GM12872 (cell line): ENCODE measurements around the gene FAM227B.

Experiments used
- CTCF ChIP-seq: IDR thresholded peaks from 3 replicates; pipeline ENCODE4 v1.5.1; 2011; ENCODE audit warnings: low read depth, mild to moderate bottlenecking, low read length, moderate library complexity; ENCODE audit not compliant: insufficient read depth

Gene FAM227B

DNA sequence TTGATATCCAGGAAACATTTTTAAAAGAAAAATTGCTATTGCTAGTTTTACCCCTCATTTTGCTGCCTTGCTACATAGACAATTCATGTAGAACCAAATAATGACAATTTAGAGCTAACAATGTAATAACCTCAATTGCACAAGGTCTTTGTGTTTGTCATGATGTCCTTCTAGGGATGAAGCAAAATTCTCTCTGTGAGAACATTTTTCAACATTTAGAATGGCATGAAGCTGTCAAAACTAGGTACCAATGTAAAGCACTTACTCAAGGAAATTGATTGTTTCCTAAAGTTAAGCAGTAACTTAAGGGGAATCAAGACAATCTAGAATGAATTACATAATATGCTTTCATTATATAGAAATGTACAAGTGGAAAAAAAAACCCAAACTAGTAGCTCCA lies 205.5 kb downstream of the FAM227B start:
- no peak for TF ChIP-seq CTCF

- no peak for TF ChIP-seq CTCF
Observed at GRCh38 chr15:49412797-49413196, 207.8 kb downstream of the FAM227B start.

DNA sequence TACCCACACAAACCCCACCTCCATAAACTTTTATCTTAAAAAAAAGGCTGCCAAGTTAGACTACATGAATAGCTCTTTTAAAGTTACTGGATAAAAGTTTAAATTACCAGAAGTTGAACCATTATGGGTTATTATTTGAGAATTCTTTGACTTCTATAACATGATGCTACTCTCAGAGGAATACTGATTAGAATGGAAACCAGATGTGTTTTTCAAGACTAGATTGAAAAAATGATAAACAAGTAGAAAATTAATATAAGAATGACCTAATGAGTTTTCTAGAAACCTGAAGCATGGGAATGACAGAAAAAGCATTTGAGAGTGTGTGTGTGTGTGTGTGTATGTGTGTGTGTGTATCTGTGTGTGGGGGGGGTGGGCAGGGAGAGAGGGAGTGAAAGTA lies 210.0 kb downstream of the FAM227B start:
- TF ChIP-seq CTCF = no peak

DNA sequence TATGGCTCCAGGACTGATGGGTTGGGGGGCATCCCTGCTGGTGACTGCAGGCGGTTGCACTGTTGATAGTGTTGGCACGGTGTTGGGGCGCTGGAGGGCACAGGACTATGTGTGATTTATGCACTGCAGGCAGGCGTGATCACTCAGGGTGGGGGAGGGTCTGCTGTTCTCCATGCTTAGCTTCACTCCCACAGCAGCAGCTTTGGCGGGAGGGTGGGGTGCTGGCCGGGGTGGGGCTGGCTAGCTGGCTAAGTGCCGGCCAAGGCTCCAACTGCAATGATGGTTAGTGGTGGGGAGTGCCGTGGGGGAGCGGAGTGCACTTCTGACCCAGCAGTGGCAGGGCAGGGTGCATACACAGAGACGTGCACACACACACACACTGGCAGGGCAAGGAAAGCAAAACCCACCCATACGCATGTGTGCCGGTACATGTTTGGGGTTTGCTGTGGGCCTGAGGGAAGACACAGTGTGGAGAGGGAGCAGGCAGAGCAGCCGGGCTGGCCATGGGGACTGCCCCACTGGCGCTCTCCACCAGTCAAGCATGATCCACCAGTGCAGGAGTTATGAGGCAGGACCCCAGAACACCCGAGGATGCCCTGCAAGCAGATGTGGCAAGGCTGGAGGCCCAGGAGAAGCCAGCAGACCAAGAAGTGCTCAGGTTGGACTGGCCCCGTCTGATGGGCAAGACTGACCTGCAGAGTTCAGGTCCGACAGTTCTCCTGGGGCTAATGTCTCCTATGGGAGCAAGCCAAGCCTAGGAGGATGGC lies 214.1 kb downstream of the FAM227B start:
- TF ChIP-seq CTCF = no peak

DNA sequence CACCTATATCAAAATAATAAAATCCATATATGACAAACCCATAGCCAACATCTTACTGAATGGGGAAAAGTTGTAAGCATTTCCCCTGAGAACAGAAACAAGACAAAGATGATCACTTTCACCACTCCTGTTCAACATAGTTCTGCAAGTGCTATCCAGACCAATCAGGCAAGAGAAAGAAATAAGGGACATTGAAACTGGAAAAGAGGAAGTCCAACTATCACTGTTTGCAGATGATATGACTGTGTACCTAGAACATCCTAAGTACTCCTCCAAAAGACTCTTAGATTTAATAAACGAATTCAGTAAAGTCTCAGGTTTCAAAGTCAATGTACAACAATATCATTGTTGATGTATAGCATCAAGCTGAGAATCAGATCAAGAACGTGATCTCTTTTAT lies 233.1 kb downstream of the FAM227B start:
- no peak for TF ChIP-seq CTCF

DNA sequence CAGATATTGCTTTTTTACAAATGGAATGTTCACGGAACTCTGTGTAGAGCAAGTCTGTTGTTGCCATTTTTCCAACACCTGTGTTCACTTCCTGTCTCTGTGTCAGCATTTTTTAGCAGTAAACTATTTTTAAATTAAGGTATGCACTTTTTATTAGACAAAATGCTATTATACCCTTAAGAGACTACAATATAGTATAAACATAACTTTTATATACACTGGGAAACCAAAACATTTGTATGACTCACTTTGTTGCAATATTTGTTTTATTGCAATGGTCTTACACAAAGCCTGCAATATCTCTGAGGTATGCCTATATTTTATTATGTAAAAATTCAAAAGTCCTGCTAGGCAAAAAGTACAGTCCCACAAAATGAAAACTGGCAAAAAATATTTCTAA lies 237.4 kb downstream of the FAM227B start:
- TF ChIP-seq CTCF = no peak

DNA sequence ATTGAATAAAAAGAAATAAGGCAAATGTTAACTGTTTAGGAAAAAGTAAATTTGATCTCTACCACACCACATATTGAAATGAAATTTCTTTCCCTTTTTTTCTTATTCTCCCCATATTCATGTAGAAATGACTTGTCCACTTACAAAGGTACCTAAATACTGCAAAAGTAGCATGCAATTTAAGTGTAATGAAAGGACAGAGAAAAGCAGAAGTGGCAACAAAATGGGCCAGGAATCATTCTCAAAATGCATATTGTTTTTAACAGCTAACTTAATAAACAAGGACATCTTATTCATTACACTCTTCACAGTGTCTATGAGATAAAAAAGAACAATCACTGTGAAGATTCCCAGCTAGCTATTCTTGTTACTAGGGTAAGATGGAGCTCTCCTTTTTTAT lies 238.2 kb downstream of the FAM227B start:
- TF ChIP-seq CTCF = no peak

- TF ChIP-seq CTCF = no peak
Observed at GRCh38 chr15:49380912-49381311, 239.7 kb downstream of the FAM227B start.
